ENCODE measurements around the gene YAP1. TPM values are rescaled to one million over a fixed set of nuclear protein-coding genes. Genes with fewer than 3 reads are reported as not detected.

Gene YAP1
- polyA plus RNA-seq, 2 of the 4 experiments (the other 2 are of a cell fraction), result 40.4 to 48.0 TPM

GRCh38 chr11:102119997-102120396, 9.8 kb downstream of the YAP1 start (continued):
- no peak for TF ChIP-seq HMGXB4 (CRISPR knock-in tag; IDR thresholded peaks at IDR 0.05; ENCODE audit: borderline replicate concordance)
- 0 out of 2 replicates have a peak, but pooled peaks have one; percentile 6 for TF ChIP-seq GATA3 (IDR thresholded peaks at IDR 0.05; ENCODE audit: borderline replicate concordance)
- TF ChIP-seq FOXS1 (CRISPR knock-in tag; IDR thresholded peaks at IDR 0.05), result no peak
- TF ChIP-seq, protein P1, sequence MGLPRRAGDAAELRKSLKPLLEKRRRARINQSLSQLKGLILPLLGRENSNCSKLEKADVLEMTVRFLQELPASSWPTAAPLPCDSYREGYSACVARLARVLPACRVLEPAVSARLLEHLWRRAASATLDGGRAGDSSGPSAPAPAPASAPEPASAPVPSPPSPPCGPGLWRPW (IDR thresholded peaks at IDR 0.05), result peak; percentile 28; the same call in 1 of the 2 replicates
- no peak for TF ChIP-seq RCOR1 (IDR thresholded peaks at IDR 0.05; ENCODE audit: low read depth, low read length)
- TF ChIP-seq BHLHE40 (IDR thresholded peaks at IDR 0.05; ENCODE audit: low read depth, low read length), result no peak
- peak in 1 of 2 experiments; percentile 86; a peak in 3 of 4 replicates for TF ChIP-seq CEBPB (IDR thresholded peaks at IDR 0.05)
- TF ChIP-seq REST (IDR thresholded peaks at IDR 0.05), result no peak
- no peak for TF ChIP-seq HOXB5 (CRISPR knock-in tag; IDR thresholded peaks at IDR 0.05)

DNA sequence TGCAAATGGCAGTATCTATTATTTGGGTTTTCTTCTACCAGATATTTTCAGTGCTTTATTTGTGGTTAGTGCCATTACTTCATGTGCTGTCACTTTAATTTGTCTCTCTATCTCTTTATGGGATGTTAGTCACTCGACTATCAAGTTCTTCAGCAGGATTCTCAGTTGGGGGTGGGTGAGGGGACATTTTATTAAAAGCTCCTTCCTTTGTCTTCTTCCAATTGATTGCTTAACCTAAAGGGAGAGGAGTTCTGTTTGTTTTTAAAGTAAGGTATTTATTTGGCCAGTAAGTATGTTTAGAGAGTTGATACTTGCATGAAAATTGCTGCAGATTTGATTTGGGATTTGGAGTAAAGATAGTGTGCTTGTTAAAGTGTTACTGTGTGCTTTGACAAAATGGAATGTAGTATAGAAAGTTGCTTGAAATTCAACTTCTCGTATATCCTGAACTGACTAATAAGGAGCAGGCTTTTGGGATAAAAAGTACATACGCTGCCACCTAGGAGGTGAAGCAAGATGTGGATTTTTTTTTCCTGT, 10.3 kb downstream of the YAP1 start:
- Histone ChIP-seq H3K4me3 (peak overlapping the region; percentile 30), H3K9me3 (no peaks in the 10 kb centered on the region), H3K4me1 (peaks cover 62% of the 10 kb centered on the region), H3K4me2 (peak overlapping the region; percentile 84), H3K27ac (peak overlapping the region; percentile 87 to 99)
- FAIRE-seq (no peak), ATAC-seq (peak; percentile 73), DNase-seq (ENCODE audit: low read depth in 1 of 2, low spot score in 1 of 2) (peak; percentile 24 to 81)
- CTCF ChIA-PET, result no interaction called here
- TF ChIP-seq GATA3 (IDR thresholded peaks at IDR 0.05; ENCODE audit: borderline replicate concordance) (peak; percentile 59), SMC3 (IDR thresholded peaks at IDR 0.05) (0 out of 3 replicates have a peak, but pooled peaks have one; percentile 9), USF2 (IDR thresholded peaks at IDR 0.05) (no peak), JUN (IDR thresholded peaks at IDR 0.05) (peak; percentile 46 to 56; a peak in 3 of 5 replicates), HDAC2 (IDR thresholded peaks at IDR 0.05) (no peak), CEBPB (IDR thresholded peaks at IDR 0.05) (peak; percentile 75 to 94; a peak in 3 of 4 replicates), EP300 (IDR thresholded peaks at IDR 0.05) (peak in 1 of 2 experiments; percentile 56; a peak in 1 of 5 replicates), JUNB (IDR thresholded peaks at IDR 0.05) (peak; percentile 58; the same call in 1 of the 2 replicates), FOSL2 (IDR thresholded peaks at IDR 0.05) (no peak), FOSL2 (CRISPR knock-in tag; IDR thresholded peaks at IDR 0.05) (peak; percentile 45)
- POLR2A ChIA-PET, result no interaction called here
- WGBS (ENCODE audit: missing lambda C conversion rate), result 0% methylated on average over 3 of the region's 3 CpGs

- ATAC-seq (peak; percentile 21 to 44; a peak in 3 of 6 replicates), DNase-seq (ENCODE audit: low read depth in 1 of 2, low spot score in 1 of 2) (no peak), FAIRE-seq (no peak)
- H3K4me3 ChIP-seq, result peak overlapping the region; percentile 30; the same call in 2 of the 3 replicates
- peaks cover 55% of the 10 kb centered on the region for H3K4me1 ChIP-seq
- POLR2A ChIA-PET, result no interaction called here
- H3K9me3 ChIP-seq, result no peaks in the 10 kb centered on the region
- WGBS (ENCODE audit: missing lambda C conversion rate), result 84% methylated on average over 2 of the region's 2 CpGs
- H3K27ac ChIP-seq, result peak overlapping the region; percentile 87 to 99
- TF ChIP-seq ZNF302 (CRISPR knock-in tag; IDR thresholded peaks at IDR 0.05), result no peak
- TF ChIP-seq CEBPB (IDR thresholded peaks at IDR 0.05), result peak; percentile 26 to 37; a peak in 2 of 4 replicates
- CTCF ChIA-PET, result interaction anchor here (0.9 kb wide), 1 partner anchor 21 kb away, joined by 3 read pairs; no protein-coding TSS in a partner anchor
- peak overlapping the region; percentile 84 for H3K4me2 ChIP-seq
Observed at GRCh38 chr11:102121329-102121728, 11.1 kb downstream of the YAP1 start.
